SK-N-MC (cell line): ENCODE results near the gene KLHL13.
"Not testable (repeated sequence)": the region's sequence is repeated elsewhere in the genome, so short reads cannot be mapped to it uniquely, and the experiment has no call there.

ENCODE experiments used
- DNase-seq: peaks from one replicate; pipeline ENCODE4 v3.0.0-alpha.2; 2011; ENCODE audit warnings: low read depth, low spot score
- H3K27ac ChIP-seq: fragments of 200-600 bp; sonication (generic); 2 replicates; pipeline ENCODE4 v1.5.1; 2016; ENCODE audit warnings: mixed run types
- H3K36me3 ChIP-seq: fragments of 200-600 bp; sonication (generic); 2 replicates; pipeline ENCODE4 v1.6.1; 2017; ENCODE audit warnings: antibody characterized with exemption, low read length, mixed read lengths; ENCODE audit not compliant: insufficient read depth
- H3K4me3 ChIP-seq: fragments of 200-600 bp; sonication (generic); 2 replicates; pipeline ENCODE4 v1.5.1; 2016
- H3K9ac ChIP-seq: fragments of 200-600 bp; sonication (generic); 2 replicates; pipeline ENCODE4 v1.8.0; 2017; ENCODE audit warnings: mixed run types, mixed read lengths; ENCODE audit not compliant: insufficient read length
- H3K9me3 ChIP-seq: fragments of 200-600 bp; sonication (generic); 2 replicates; pipeline ENCODE4 v1.6.1; 2017; ENCODE audit warnings: low read depth, mild to moderate bottlenecking, antibody characterized with exemption, low read length, moderate library complexity, mixed read lengths
- EZH2 ChIP-seq: fragments of 200-600 bp; sonication (generic); IDR thresholded peaks from one replicate; pipeline ENCODE4 v1.6.1; 2017; ENCODE audit warnings: antibody characterized with exemption
- FOXP2 ChIP-seq: optimal IDR thresholded peaks from 2 replicates; pipeline ENCODE3; 2011; ENCODE audit warnings: mild to moderate bottlenecking, moderate library complexity; ENCODE audit not compliant: insufficient read depth; ENCODE audit errors: extremely low read length, control extremely low read depth
- POLR2AphosphoS5 ChIP-seq: IDR thresholded peaks from 2 replicates; pipeline ENCODE4 v1.6.1; 2012; ENCODE audit warnings: mild to moderate bottlenecking, low read depth, low read length, borderline replicate concordance

The KLHL13 gene

GRCh38 chrX:118143578-118143977 is 27.0 kb upstream of the KLHL13 start:
- H3K4me3 ChIP-seq = no peak overlapping the region
- H3K9ac ChIP-seq = no peak overlapping the region
- TF ChIP-seq FOXP2 = no peak
- no peak for TF ChIP-seq POLR2AphosphoS5
- TF ChIP-seq EZH2 = no peak
- no peaks in the 10 kb centered on the region for H3K36me3 ChIP-seq
- DNase-seq = no peak
- no peaks in the 10 kb centered on the region for H3K9me3 ChIP-seq
- H3K27ac ChIP-seq = no peak overlapping the region

- no peak overlapping the region for H3K9ac ChIP-seq
- no peak overlapping the region for H3K27ac ChIP-seq
- DNase-seq = no peak
- H3K36me3 ChIP-seq = no peaks in the 10 kb centered on the region
- no peaks in the 10 kb centered on the region for H3K9me3 ChIP-seq
- no peak overlapping the region for H3K4me3 ChIP-seq
- TF ChIP-seq FOXP2 (no peak), EZH2 (no peak), POLR2AphosphoS5 (no peak)
These were observed 14.7 kb upstream of the KLHL13 start for GRCh38 chrX:118131336-118131735.

GRCh38 chrX:118129681-118130080 is 13.1 kb upstream of the KLHL13 start:
- DNase-seq = no peak
- TF ChIP-seq FOXP2 = no peak
- TF ChIP-seq POLR2AphosphoS5 = no peak
- no peak for TF ChIP-seq EZH2
- no peaks in the 10 kb centered on the region for H3K36me3 ChIP-seq
- no peak overlapping the region for H3K27ac ChIP-seq
- no peak overlapping the region for H3K9ac ChIP-seq
- H3K4me3 ChIP-seq = no peak overlapping the region
- no peaks in the 10 kb centered on the region for H3K9me3 ChIP-seq

GRCh38 chrX:118128724-118129123 is 12.1 kb upstream of the KLHL13 start:
- Histone ChIP-seq H3K9me3 (no peaks in the 10 kb centered on the region), H3K27ac (no peak overlapping the region), H3K4me3 (no peak overlapping the region), H3K36me3 (no peaks in the 10 kb centered on the region), H3K9ac (no peak overlapping the region)
- no peak for DNase-seq
- TF ChIP-seq FOXP2 (no peak), EZH2 (no peak), POLR2AphosphoS5 (no peak)

GRCh38 chrX:118126286-118126685 is 9.7 kb upstream of the KLHL13 start:
- H3K4me3 ChIP-seq = no peak overlapping the region
- no peaks in the 10 kb centered on the region for H3K9me3 ChIP-seq
- H3K27ac ChIP-seq = no peak overlapping the region
- no peak overlapping the region for H3K9ac ChIP-seq
- TF ChIP-seq POLR2AphosphoS5 = no peak
- TF ChIP-seq EZH2 = no peak
- no peak for TF ChIP-seq FOXP2
- H3K36me3 ChIP-seq = no peaks in the 10 kb centered on the region
- DNase-seq = peak; percentile 32

- not testable (repeated sequence) for H3K9ac ChIP-seq, H3K9me3 ChIP-seq, H3K36me3 ChIP-seq, H3K27ac ChIP-seq, H3K4me3 ChIP-seq, DNase-seq
These were observed 7.6 kb upstream of the KLHL13 start for GRCh38 chrX:118124243-118124642.

- no peak for TF ChIP-seq EZH2
- no peak for TF ChIP-seq FOXP2
- no peak for TF ChIP-seq POLR2AphosphoS5
- no peaks in the 10 kb centered on the region for H3K9me3 ChIP-seq
- no peak overlapping the region for H3K9ac ChIP-seq
- DNase-seq = no peak
- H3K27ac ChIP-seq = no peak overlapping the region
- no peak overlapping the region for H3K4me3 ChIP-seq
- H3K36me3 ChIP-seq = no peaks in the 10 kb centered on the region
These were observed 1.1 kb upstream of the KLHL13 start for GRCh38 chrX:118117741-118118140.

- TF ChIP-seq POLR2AphosphoS5 (no peak), EZH2 (no peak), FOXP2 (no peak)
- Histone ChIP-seq H3K9me3 (no peaks in the 10 kb centered on the region), H3K4me3 (peak overlapping the region; percentile 77), H3K36me3 (no peaks in the 10 kb centered on the region), H3K9ac (peak overlapping the region; percentile 69), H3K27ac (no peak overlapping the region)
- DNase-seq = no peak
These were observed 477 bp downstream of the KLHL13 start for GRCh38 chrX:118115953-118116712.

GRCh38 chrX:118114971-118115370 is 1.6 kb downstream of the KLHL13 start:
- Histone ChIP-seq H3K4me3 (peak overlapping the region; percentile 77), H3K9ac (no peak overlapping the region), H3K36me3 (no peaks in the 10 kb centered on the region), H3K27ac (no peak overlapping the region), H3K9me3 (no peaks in the 10 kb centered on the region)
- TF ChIP-seq POLR2AphosphoS5 (no peak), EZH2 (no peak), FOXP2 (no peak)
- no peak for DNase-seq
